B cell (primary cell): Measurements from ENCODE around the gene MLLT6. TPM values are rescaled to one million over a fixed set of nuclear protein-coding genes. Genes with fewer than 3 reads are reported as not detected.

Experiments
- ATAC-seq: fragments of 200-7000 bp; cut with Tn5 transposase; one replicate; pipeline ENCODE4 v1.10.0; 2021; ENCODE audit warnings: low read depth, mild to moderate bottlenecking, moderate number of reproducible peaks, moderate library complexity
- CTCF ChIA-PET: fragments of 350-600 bp; sonication (Branson Sonifier 250); formaldehyde crosslinking; loops from one replicate; lab custom pipeline; 2021; ENCODE audit warnings: antibody characterized with exemption, inconsistent platforms; lab: Charles Lee
- POLR2A ChIA-PET: fragments of 350-600 bp; sonication (Branson Sonifier 250); formaldehyde crosslinking; loops from one replicate; lab custom pipeline; 2021; ENCODE audit warnings: antibody characterized with exemption; lab: Charles Lee
- DNase-seq: peaks from one replicate; pipeline ENCODE4 v3.0.0; 2013
- H2AFZ ChIP-seq: 2 replicates; pipeline ENCODE4 v1.6.1; 2012; ENCODE audit warnings: mild to moderate bottlenecking, low read depth, low read length; ENCODE audit not compliant: insufficient read depth, poor library complexity, severe bottlenecking
- H3K27ac ChIP-seq, 2 donors: 1 replicate in 1 of 2; 2 replicates in 1 of 2; pipeline ENCODE4 v1.5.1; 2012 to 2013; ENCODE audit warnings: low read length in 2 of 2, mild to moderate bottlenecking in 2 of 2, moderate library complexity in 1 of 2
- H3K27me3 ChIP-seq, 4 experiments: fragments of 200-600 bp in 1 of 4; sonication (generic) in 1 of 4; replicated peaks in 1 of 4; 1 replicate in 2 of 4; 2 replicates in 2 of 4; pipeline versions ENCODE4 v1.6.1 to v1.7.0; 2013 to 2016; ENCODE audit warnings: low read length in 3 of 4, mild to moderate bottlenecking in 2 of 4, mixed read lengths in 1 of 4, moderate library complexity in 1 of 4; ENCODE audit not compliant: insufficient read depth in 4 of 4, control insufficient read depth in 3 of 4; ENCODE audit errors: control extremely low read depth in 1 of 4
- H3K36me3 ChIP-seq, 2 experiments: replicated peaks in 1 of 2; 1 replicate in 1 of 2; 2 replicates in 1 of 2; pipeline versions ENCODE4 v1.6.1 to v1.7.1; 2013; ENCODE audit warnings: low read length in 1 of 2; ENCODE audit not compliant: insufficient read depth in 2 of 2, control insufficient read depth in 1 of 2; ENCODE audit errors: control extremely low read depth in 1 of 2, extremely low read depth in 1 of 2
- H3K4me1 ChIP-seq, 2 donors: fragments of 200-600 bp in 1 of 2; sonication (generic) in 1 of 2; 1 replicate in 1 of 2; 2 replicates in 1 of 2; pipeline versions ENCODE4 v1.5.1 to v1.6.1; 2013 to 2017; ENCODE audit warnings: low read length in 2 of 2; ENCODE audit not compliant: control insufficient read depth in 2 of 2, insufficient read depth in 2 of 2
- H3K4me2 ChIP-seq: replicated peaks from 2 replicates; pipeline ENCODE3; 2012; ENCODE audit warnings: mild to moderate bottlenecking, low read depth, low read length; ENCODE audit not compliant: poor library complexity, severe bottlenecking
- H3K4me3 ChIP-seq, 5 experiments: fragments of 200-600 bp in 1 of 5; sonication (generic) in 1 of 5; 1 replicate in 3 of 5; 2 replicates in 2 of 5; pipeline versions ENCODE4 v1.5.1 to v1.7.0; 2011 to 2016; ENCODE audit warnings: low read length in 4 of 5, mild to moderate bottlenecking in 4 of 5, low read depth in 2 of 5, control low read depth in 1 of 5, moderate library complexity in 1 of 5; ENCODE audit not compliant: insufficient read depth in 1 of 5; ENCODE audit errors: control extremely low read depth in 1 of 5, extremely low read depth in 1 of 5
- H3K79me2 ChIP-seq: fragments of 200-600 bp; sonication (generic); one replicate; pipeline ENCODE4 v1.6.0; 2016; ENCODE audit warnings: low read length; ENCODE audit not compliant: control insufficient read depth, insufficient read depth
- H3K9ac ChIP-seq: fragments of 200-600 bp; sonication (generic); 2 replicates; pipeline ENCODE4 v1.6.1; 2017; ENCODE audit warnings: mild to moderate bottlenecking, low read length, moderate library complexity
- H3K9me3 ChIP-seq, 3 donors: one replicate each; pipeline versions ENCODE4 v1.6.1 to v1.7.1; 2013; ENCODE audit warnings: low read length in 2 of 3; ENCODE audit not compliant: control insufficient read depth in 2 of 3, insufficient read depth in 1 of 3; ENCODE audit errors: control extremely low read depth in 1 of 3
- H4K20me1 ChIP-seq: 2 replicates; pipeline ENCODE4 v1.6.0; 2012; ENCODE audit warnings: mild to moderate bottlenecking, low read length; ENCODE audit not compliant: insufficient read depth, control insufficient read depth, poor library complexity, severe bottlenecking
- H3K27ac Mint-ChIP-seq: one replicate; pipeline ENCODE4 v1.8.0; 2021; ENCODE audit warnings: mixed read lengths
- H3K27me3 Mint-ChIP-seq: one replicate; pipeline ENCODE4 v1.8.0; 2021; ENCODE audit warnings: mixed read lengths
- H3K4me1 Mint-ChIP-seq: one replicate; pipeline ENCODE4 v1.8.0; 2021; ENCODE audit warnings: mixed read lengths
- H3K4me3 Mint-ChIP-seq: one replicate; pipeline ENCODE4 v1.8.0; 2021; ENCODE audit warnings: mixed read lengths
- H3K9me3 Mint-ChIP-seq: one replicate; pipeline ENCODE4 v1.8.0; 2022; ENCODE audit warnings: mixed read lengths; ENCODE audit not compliant: insufficient read depth
- EZH2 ChIP-seq: IDR thresholded peaks from 2 replicates; pipeline ENCODE4 v1.6.1; 2012; ENCODE audit warnings: borderline replicate concordance, low read depth, mild to moderate bottlenecking, moderate library complexity, low read length; ENCODE audit not compliant: insufficient read depth, poor library complexity, severe bottlenecking
- WGBS: methylation state at CpG from one replicate; pipeline ENCODE4 v1.1.5; 2013; ENCODE audit warnings: missing lambda C conversion rate; ENCODE audit not compliant: insufficient coverage; 5-methylcytosine and 5-hydroxymethylcytosine counted together
- intact Hi-C: fragments of 100-400 bp; cut with micrococcal nuclease; formaldehyde crosslinking; loops from one replicate; pipeline ENCODE4 v1.10.0; 2022
- polyA plus RNA-seq: library from polyadenylated mRNA; depleted of rRNA; stranded (reverse); fragments of >200 nt; gene quantifications from 2 replicates; pipeline ENCODE4 v1.2.3, GENCODE V29; 2012
- total RNA-seq, 2 donors: library from RNA; stranded (reverse); fragments of 120-200 nt in 1 of 2; gene quantifications; 1 replicate in 1 of 2; 2 replicates in 1 of 2; pipeline versions ENCODE4 v1.2.3 to v1.2.4, GENCODE V29; 2013 to 2022
- TF ChIP-seq, protein P1 (sequence below): fragments of 200-600 bp; IDR thresholded peaks from one replicate; pipeline ENCODE4 v1.8.0; 2022; ENCODE audit warnings: antibody characterized with exemption, mild to moderate bottlenecking

Gene MLLT6
- total and polyA plus RNA-seq, 2 donors (not counting 1 experiment from before 2014, with no cell fraction given), result 165 to 288 TPM

DNA sequence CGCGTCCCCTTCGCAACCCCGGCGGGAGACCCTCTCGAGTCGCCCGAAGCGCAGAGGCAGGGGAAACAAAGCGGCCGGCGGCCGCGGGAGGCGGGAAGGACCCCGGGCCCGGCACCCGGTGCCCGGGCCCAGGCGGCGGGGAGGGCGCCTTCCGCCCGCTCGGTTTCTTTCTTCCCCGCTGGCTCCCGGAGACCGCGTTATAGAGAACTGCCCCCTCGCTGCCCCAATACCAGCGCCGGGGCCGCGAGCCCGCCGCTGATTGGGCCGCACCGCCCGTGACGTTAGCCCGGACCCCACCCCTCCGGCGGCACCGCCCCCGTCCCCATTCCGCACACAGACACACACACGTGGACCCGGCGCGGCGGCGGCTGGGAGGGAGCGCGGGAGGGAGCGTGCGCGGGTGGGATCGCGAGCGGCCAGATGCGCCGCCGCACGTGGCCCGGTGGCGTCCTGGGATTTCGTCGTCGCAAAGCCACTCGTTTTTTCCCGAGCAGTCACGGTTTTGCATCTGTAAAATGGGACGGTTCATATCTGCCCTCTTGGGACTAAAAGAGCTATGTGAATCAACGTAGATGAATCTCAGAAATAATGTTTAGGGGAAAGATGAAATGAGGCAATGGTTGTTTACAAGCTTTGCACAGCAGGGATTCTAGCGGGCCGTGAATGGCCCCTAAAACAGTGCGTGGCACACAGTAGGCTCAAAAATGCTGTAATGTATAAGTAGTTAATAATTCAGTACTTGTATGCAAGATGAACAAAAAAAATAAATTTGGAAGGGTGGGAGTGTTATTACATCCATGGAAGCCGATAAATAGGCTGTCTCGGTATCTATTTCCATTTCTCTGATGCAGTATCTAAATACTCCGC is 30.1 kb upstream of the MLLT6 start, which contains the start of gene EPOP:
EPOP (minus strand) TSS at position 209 of the 867 bp plus-strand sequence. CDS start 462 bp downstream, outside the sequence.
- peak; percentile 85 for ATAC-seq
- Histone ChIP-seq H4K20me1 (no peaks in the 10 kb centered on the region), H3K9me3 (peaks cover 0 to 7% (median 0%) of the 10 kb centered on the region in 3 donors), H3K4me3 (peak within 1 kb of the TSS; percentile 16 to 68 (median 56)), H3K4me2 (peak within 1 kb of the TSS; percentile 98), H3K27me3 (peaks cover 0 to 52% (median 26%) of the 10 kb centered on the region in 4 experiments), H3K79me2 (no peaks in the 10 kb centered on the region), H3K36me3 (no peaks in the 10 kb centered on the region), H3K4me1 (peaks cover 27 to 40% of the 10 kb centered on the region in 2 donors), H2AFZ (peak within 1 kb of the TSS; percentile 79), H3K9ac (peak within 1 kb of the TSS; percentile 61), H3K27ac (no peak within 1 kb of the TSS)
- TF ChIP-seq EZH2, result peak; percentile 7
- TF ChIP-seq, protein P1, sequence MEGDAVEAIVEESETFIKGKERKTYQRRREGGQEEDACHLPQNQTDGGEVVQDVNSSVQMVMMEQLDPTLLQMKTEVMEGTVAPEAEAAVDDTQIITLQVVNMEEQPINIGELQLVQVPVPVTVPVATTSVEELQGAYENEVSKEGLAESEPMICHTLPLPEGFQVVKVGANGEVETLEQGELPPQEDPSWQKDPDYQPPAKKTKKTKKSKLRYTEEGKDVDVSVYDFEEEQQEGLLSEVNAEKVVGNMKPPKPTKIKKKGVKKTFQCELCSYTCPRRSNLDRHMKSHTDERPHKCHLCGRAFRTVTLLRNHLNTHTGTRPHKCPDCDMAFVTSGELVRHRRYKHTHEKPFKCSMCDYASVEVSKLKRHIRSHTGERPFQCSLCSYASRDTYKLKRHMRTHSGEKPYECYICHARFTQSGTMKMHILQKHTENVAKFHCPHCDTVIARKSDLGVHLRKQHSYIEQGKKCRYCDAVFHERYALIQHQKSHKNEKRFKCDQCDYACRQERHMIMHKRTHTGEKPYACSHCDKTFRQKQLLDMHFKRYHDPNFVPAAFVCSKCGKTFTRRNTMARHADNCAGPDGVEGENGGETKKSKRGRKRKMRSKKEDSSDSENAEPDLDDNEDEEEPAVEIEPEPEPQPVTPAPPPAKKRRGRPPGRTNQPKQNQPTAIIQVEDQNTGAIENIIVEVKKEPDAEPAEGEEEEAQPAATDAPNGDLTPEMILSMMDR, result no peak
- ChIA-PET CTCF (interaction anchor here (1.1 to 8.6 kb wide), 5 partner anchors 8 to 117 kb away, joined by 4 to 172 read pairs (median 30); partner anchors contain the start of genes CISD3 and PSMB3), POLR2A (interaction anchor here (0.6 to 1.2 kb wide), 2 partner anchors 71 to 76 kb away, joined by 3 to 7 read pairs; no protein-coding TSS in a partner anchor)
- Mint-ChIP-seq H3K4me3 (peak within 1 kb of the TSS; percentile 87), H3K4me1 (peaks cover 29% of the 10 kb centered on the region), H3K9me3 (no peaks in the 10 kb centered on the region), H3K27me3 (peaks cover 38% of the 10 kb centered on the region), H3K27ac (peak within 1 kb of the TSS; percentile 63)
- intact Hi-C loops, result loop anchor here (1.0 to 2.0 kb wide), 2 partner anchors 72 to 116 kb away; no protein-coding TSS in a partner anchor
- 2% methylated on average over 75 of the region's 80 CpGs for WGBS
- DNase-seq, result peak; percentile 85
